GM19395 (cell line): ENCODE data around the gene DYRK2.

Experiments used
- ATAC-seq: cut with Tn5 transposase; IDR thresholded peaks from one replicate; pipeline ENCODE4 v1.9.1; 2021; ENCODE audit warnings: mild to moderate bottlenecking, moderate library complexity; ENCODE audit not compliant: unreplicated experiment

Gene DYRK2

DNA sequence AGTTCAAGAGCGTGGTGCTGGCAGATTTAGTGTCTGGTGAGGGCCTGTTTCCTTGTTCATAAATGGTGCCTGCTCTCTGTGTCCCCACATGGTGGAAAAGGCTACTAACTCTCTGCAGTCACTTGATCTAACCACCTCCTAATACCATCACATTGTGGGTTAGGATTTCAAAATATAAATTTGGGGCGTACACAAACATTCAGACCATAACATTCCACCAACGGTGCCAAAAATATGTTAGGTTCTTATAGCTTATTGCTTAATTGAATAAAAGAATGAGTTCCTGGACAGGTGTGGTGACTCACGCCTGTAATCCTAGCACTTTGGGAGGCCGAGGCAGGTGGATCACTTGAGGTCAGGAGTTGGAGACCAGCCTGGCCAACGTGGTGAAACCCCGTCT lies 3.4 kb upstream of the DYRK2 start:
- no peak for ATAC-seq

DNA sequence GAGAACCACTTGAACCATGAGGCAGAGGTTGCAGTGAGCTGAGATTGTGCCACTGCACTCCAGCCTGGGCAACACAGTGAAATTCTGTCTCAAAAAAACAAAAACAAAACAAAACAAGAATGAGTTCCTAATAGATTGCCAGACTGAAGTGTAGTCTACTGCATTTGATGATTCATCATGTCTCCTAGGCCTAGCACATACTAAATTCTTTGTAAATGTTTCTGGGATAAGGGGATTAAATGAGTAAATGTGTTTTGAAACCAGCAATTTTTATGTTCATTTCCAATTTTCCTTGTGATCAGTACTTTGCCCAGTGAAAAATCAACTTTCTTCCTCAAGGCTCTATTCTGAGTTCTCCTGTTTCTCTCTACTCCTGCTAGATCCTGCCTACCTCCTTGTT lies 2.9 kb upstream of the DYRK2 start:
- ATAC-seq, result no peak

DNA sequence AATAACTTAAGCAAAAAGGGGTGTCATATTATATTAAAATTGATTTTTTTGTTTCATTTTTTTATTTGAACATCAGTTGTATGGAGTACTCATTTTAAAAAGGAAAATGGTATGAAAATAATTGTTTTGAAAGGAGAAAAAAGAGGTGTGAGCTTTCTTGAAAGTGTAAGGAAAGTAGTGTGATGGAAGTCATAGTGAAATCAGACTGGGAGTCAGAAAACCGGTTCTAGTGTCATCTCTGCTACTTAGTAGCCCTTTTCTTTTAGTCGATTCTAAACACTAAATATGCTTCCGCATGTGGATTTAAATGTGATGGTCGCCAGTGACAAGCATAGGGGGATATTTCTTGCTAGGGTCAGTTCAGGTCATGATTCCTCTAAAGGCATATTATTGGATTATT lies 1.8 kb upstream of the DYRK2 start:
- no peak for ATAC-seq

DNA sequence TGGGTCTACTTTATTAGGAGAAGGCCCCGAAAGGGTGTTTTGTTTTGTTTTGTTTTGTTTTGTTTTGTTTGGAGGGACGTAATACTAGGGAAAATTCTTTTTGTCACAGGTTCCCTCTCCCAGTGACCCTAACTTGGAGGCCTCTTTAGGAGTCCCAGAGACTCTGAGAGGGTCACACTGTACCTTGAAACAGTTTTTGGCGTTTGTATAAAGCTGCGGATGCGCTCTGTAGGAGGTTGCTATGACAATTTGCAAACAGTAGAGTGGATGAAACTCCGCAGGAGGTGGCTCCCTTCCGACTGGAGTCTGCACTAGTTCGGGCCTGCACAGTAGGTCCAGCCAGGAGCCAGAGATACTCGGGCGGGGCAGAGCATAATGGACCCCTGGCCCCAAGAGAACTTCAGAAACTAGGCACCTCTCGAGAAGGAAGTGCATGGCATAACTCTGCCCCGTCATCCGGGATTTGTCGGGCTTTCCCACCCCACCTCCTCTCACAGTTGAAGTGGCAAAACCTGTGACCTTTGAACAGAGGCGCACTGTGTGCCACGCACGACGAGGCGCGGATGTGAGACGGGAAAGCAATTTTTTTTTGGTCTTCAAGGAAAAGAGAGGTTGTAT lies 1.3 kb upstream of the DYRK2 start:
- no peak for ATAC-seq

DNA sequence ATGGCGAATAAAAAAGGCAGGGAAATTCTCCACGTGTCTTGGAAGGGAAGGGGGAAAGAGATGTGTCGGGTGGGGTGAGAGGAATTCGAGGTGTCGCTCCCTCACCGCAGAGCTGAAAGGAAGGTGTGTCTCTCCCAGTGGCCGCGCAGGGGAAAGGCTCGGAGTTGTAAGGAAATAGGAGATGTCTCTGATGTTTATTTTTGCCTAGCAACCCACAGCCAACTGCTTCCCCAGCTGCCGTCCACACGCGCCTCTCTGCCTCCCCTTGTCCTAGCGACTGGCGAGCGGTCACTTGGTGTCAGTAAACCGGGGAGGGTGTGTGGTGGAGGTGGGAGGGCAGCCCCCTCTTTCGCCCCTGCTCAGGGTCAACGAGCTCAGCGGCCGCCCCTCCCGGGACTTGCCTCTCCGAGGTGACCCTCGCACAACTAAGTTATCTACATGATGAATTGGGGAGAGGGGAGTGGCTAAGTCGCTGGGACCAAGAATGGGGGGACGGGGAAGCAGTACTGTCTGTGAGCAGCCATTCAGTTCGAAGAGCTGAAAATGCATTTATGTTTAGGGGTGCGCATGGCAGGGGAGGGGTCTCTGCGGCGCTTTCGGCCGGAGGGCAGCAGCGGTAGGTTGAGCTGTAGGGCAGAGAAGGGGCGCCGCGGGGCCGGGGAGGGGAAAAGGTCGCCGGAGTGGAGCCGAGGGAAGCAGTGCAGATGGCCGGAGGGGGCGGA lies 585 bp upstream of the DYRK2 start:
- ATAC-seq, result peak; percentile 24

DNA sequence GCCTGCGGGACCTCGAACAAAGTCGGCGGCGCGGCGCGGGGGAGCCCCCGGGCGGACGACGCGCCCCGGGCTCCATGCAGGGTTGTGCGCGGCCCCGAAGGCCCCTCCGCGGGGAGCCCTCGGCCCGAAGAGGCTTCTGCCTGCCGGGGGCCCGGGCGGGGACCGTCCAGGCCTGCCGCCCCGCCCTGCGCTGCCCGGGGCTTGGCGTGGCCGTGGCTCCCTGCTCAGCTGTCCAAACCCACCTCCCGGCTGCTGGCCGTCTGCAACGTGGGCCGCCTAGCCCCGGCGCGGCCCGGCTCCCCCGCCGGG lies 670 bp downstream of the DYRK2 start:
- ATAC-seq, result peak; percentile 28

DNA sequence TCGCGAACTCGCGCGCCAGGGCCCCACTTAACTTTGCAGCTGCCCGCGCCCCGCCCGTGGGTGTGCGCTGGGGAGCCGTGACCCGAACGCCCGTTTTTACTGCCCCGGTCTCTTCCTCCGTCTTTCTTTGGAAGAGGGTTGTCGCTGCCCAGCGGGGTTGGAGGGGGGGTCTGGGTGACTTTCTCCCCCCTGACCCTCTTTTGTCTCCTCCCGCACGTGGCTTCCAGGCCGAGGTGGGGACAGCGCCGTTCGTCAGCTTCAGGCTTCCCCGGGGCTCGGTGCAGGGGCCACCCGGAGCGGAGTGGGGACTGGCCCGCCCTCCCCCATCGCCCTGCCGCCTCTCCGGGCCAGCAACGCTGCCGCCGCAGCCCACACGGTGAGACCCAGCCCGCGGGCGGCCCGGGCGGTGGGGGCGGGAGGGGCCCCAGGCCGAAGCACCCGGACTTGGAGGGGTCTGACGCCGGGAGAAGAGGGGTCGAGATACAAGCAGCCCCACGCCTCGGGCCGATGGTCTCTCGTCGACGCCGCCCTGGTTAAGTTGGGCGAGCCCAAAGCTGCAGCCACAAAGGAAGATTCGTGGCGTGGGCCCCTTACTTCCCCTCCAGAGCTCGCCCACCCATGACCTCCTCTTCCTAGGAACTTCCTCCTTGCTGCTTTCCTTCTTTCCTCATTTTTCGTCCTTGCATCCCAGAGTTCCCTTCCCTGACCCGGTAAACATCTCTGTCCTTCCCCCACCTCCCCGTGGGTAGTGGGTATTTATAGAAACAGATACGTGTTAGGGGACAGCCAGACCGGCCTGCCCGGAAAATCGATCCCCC lies 1.2 kb downstream of the DYRK2 start:
- peak; percentile 19 for ATAC-seq

DNA sequence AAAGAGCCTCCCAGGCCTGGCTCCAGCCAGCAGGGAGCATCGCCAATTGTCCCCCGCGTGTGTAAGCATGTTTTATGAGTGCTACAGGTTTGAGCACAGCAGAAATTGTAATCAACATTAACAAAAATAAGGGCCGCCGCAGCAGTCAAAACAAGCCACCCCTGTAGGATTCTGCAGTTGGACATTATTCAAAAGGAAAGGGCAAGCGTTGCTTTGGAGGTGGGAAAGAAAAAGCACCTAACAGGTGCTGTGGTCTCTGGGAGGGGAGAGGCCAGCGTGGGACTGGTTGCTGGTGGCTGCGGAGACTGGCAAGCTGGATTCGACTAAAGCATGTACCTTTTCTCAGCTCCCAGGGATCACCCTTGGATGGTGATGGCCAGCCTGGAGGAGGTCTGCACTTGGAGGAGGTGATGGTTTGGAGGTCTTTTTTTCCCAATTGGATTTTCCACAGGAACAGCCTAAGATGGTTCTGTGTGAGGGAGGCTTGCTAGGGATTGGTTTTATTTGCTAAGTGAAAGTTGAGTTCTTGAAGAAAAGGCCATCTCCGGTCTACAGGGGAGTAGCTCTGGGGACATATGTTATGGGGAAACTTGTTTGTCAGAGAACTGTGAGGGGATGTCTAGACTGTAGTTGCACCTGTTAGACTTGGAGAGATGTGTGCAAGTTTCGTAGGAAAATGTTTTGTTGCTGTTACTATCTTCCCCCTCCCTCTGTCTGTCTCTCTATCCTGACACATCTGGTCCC lies 2.0 kb downstream of the DYRK2 start:
- ATAC-seq, result no peak

DNA sequence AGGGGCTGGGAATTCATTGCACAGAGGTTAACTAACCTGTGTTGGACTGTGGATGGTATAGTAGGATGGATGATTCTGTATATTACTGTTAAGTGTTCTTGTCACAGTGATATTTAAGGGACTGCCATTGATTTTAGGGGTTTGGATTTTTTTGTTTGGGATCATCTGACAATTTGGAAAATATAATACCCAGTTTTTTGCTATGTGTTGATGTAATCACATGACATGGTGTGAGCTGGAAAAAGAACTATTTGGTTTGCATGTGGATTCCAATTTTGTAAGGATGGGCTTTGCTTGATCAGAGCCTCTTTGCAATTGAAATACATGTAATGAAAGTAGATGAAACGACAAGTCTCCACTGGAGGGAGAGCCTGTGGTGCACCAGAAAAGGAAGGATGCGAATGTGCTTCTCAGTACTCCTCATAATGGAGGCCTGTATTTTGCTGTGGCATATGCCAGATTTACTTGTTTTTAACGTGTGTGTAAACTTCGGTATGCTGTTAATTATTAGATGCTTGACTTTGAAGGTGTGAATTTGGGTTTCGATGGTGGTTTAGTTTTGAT lies 2.7 kb downstream of the DYRK2 start:
- ATAC-seq, result no peak

DNA sequence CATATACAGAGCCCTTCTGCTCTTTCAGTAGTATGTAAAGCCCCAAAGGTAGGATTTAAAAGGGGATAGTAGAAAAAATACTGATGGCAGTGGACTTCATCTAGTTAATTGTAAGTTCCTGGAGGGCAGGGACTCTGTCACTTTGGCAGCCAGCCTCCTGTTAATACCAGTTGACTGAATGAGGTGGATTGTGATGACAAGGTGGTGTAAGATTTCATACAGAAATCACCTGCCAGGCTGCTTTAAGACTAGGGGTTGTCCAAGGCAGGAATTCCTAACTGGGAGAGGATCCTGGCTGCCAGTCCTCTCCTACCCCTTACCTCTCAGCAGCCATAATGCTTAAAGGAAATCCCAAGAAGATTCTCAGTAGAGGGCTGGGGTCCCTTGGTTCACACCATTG lies 7.3 kb downstream of the DYRK2 start:
- no peak for ATAC-seq

DNA sequence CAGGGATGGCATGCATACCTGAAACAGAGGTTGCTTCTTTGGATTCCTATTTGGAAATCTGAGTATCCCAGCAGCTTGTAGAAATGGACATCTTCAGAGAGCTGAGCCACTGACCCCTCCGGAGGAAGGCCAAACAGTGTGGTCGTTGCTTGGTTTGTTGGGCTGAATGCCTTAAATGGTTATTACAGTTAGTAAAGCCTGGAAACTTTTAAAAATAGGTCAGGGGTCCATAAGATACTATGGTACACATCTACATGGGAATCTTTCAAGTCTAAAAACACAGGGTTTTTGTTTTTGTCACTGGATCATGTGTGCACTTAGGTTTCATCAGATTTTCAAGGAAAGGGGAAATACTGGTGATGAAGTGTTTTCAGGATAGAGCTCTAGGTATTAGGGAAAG lies 7.7 kb downstream of the DYRK2 start:
- no peak for ATAC-seq

DNA sequence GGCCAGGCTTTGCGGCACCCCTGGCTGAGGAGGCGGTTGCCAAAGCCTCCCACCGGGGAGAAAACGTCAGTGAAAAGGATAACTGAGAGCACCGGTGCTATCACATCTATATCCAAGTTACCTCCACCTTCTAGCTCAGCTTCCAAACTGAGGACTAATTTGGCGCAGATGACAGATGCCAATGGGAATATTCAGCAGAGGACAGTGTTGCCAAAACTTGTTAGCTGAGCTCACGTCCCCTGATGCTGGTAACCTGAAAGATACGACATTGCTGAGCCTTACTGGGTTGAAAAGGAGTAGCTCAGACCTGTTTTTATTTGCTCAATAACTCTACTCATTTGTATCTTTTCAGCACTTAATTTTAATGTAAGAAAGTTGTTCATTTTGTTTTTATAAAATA lies 9.9 kb downstream of the DYRK2 start:
- no peak for ATAC-seq

DNA sequence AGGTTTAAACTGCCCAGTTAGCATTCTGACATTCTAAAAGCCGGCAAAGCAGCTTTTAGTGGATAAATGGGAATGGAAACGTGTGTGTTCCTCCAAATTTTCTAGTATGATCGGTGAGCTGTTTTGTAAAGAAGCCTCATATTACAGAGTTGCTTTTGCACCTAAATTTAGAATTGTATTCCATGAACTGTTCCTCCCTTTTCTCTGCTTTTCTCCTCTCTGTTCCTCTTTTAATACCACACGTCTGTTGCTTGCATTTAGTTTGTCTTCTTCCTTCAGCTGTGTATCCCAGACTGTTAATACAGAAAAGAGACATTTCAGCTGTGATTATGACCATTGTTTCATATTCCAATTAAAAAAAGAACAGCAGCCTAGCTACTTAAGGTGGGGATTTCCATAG lies 10.7 kb downstream of the DYRK2 start:
- ATAC-seq, result no peak

DNA sequence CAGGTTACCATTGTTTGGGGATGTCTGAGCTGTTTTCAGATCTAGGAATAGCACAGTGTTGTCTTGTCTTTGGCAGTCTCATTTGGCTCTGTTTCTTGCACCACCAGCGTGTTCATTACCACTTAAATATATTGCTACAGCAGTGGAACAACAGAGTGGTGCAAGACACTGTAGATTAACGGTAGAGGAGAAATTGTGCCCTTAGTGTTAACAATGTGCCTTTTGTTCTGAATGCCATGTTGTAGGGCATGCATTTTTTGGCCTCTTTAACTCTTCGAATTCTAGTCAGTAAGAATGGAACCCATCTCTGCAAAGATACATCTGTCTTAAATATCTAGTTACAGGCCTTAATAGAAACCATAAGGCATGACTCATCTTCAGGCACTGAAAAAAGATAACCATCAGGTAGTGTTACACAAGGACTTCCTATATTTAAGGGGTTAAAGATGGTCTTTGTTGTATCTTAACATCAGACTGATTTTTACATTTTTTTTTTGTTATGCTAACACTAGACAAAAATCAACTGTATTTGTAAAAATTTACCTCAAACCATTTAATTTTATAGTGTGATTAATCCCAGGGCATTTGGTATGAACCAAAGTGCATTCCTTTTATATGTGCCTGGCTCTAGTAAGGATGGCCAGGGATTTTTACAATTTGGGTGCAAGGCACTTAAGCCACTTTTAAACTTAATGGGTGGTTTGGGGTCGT lies 12.9 kb downstream of the DYRK2 start:
- no peak for ATAC-seq

DNA sequence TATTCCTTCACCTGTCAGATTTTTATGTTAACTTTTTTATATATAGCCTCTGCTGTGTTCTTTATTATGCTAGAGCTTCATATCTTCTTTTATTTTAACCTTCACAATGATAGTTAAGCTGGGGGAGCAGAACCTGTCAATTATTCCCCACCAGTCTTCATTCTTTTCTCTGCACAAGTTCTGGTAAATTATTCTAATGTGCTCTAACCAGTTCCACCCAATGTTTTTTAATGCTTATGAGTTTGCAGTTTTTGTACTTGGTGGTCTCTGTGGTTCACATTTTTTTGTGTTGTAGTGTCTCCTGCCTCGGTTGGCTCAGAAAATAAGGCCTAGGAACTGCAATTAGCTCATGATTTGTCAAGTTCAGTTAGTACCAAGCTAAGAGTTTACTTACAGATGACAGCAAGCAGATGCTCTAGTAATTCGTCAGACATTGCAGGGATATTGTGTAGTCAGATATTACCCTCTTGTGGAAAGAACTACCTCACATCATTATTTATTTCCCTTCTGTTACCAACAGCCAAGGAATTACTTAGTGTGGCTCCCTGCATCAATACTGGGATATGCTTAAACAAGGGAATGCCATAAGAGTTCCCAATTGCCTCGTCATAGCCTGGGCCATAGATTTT lies 14.5 kb downstream of the DYRK2 start:
- no peak for ATAC-seq

DNA sequence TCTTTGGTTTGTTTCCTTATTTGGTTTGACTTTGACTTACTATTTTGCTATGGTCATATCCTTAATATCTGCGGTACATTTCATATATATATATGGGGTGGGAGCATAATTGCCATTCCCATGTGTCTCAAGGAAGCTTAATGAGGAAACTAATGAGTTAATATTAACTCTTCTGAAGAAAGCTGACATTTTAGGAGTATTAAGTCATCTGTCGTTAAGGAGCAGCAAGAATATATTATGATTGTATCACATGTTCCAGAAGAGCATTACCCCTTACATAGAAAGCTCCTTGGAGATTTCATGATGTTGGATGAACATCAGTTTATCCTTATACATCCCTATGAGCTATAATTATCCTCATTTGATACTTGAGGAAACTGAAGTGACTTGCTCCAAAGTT lies 15.6 kb downstream of the DYRK2 start:
- no peak for ATAC-seq

DNA sequence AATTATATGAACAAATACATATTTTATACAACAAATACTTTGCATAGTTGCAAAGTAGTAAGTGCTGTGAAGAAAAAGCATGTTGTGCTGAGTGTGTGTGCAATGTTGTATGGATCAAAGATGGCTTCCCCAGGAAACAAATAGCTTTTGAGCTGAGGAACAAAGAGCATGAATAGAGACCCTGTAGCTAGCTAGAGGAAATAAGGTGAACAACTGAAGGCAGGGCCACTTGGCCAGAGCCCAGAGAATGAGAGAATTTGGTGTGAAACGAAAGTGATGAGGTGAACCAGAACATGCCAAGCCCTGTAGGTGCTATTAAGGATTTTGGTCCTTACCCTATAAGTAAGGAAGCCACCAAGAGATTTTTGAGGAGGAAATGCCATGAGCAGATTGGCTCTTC lies 17.1 kb downstream of the DYRK2 start:
- no peak for ATAC-seq

DNA sequence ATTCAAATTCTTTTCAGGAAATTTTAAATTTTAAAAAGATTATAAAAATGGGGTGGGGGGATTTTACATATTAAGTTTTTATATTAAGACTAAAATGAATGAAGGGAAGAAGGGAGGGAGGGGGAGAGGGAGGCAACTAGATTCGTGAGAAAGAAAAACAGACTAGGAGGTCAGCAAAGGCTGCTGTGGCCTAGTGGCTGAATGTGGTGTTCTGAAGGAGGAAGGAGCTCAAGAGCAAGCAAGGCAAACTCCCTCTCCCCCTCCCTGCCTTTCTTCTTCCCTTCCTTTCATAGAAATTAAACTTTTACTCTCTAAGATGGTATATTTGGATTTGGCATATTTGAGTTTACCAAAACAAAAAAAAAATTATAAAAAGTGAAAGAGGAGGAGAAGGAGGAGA lies 18.1 kb downstream of the DYRK2 start:
- no peak for ATAC-seq

DNA sequence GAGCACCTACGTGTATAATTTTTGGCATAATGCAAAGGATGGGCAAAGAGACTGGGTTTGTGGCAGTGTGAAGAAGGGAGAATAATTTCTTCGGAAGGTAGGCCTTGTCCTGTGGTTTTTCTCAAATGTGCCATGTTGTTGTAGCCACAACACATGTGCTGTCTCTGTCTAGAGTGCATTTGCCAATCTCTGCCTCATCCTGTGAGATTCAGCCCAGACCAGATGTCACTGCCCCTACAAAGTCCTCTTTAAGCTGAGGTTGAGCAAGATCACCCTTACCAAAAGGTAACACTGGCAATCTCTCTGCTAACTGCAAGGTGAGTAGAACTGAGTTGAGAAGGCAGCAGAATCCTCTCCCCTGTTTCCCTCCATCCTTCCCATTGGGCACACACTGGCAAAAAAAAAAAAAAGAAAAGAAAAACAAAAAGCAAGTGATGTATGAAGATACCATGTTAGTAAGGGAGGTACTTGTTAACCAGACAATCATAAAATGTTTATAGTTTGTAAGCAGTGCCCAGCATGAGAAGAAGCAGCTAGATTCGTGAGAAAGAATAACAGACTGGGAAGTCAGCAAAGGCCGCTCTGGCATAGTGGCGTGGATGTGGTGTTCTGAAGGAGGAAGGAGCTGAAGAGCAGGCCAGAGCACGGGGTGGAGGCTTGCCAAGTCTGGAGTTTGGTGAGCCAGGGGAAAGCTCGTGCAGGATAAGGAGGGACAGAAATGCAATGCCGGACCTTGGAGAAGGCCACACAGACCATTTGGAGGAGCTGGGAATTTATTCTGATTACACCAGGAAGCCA lies 18.9 kb downstream of the DYRK2 start:
- ATAC-seq, result no peak
